22Rv1 (cell line): Measurements from ENCODE around the gene NFYC.

Experiments
- H3K27ac ChIP-seq: fragments of 450-650 bp; 2 replicates; pipeline ENCODE4 v1.5.1; 2017
- CTCF ChIP-seq: fragments of 450-650 bp; IDR thresholded peaks from 2 replicates; pipeline ENCODE4 v1.5.1; 2017; ENCODE audit warnings: mild to moderate bottlenecking
- ZFX ChIP-seq: fragments of 450-650 bp; IDR thresholded peaks from 2 replicates; pipeline ENCODE4 v1.6.1; 2017; ENCODE audit warnings: antibody characterized with exemption, borderline replicate concordance

NFYC gene

GRCh38 chr1:40815420-40815819 is 123.9 kb downstream of the NFYC start:
- no peak overlapping the region for H3K27ac ChIP-seq
- TF ChIP-seq ZFX (no peak), CTCF (no peak)

- no peak overlapping the region for H3K27ac ChIP-seq
- TF ChIP-seq ZFX (no peak), CTCF (no peak)
These were observed 126.3 kb downstream of the NFYC start for GRCh38 chr1:40817791-40818263.

GRCh38 chr1:40818264-40818961 is 126.9 kb downstream of the NFYC start:
- TF ChIP-seq CTCF (no peak), ZFX (no peak)
- no peak overlapping the region for H3K27ac ChIP-seq

GRCh38 chr1:40819101-40819500 is 127.6 kb downstream of the NFYC start:
- H3K27ac ChIP-seq: no peak overlapping the region
- TF ChIP-seq CTCF: no peak

GRCh38 chr1:40820251-40820797 is 128.8 kb downstream of the NFYC start:
- TF ChIP-seq CTCF (no peak), ZFX (no peak)
- no peak overlapping the region for H3K27ac ChIP-seq
